SK-N-MC (cell line): Measurements from ENCODE around the gene CWC27.
A peak's percentile ranks its signal among the peaks of the same experiment; 100 is the strongest.
"Not testable (repeated sequence)": the region's sequence is repeated elsewhere in the genome, so short reads cannot be mapped to it uniquely, and the experiment has no call there.

Experiments
- DNase-seq: peaks from one replicate; pipeline ENCODE4 v3.0.0-alpha.2; 2011; ENCODE audit warnings: low read depth, low spot score
- H3K27ac ChIP-seq: fragments of 200-600 bp; sonication (generic); 2 replicates; pipeline ENCODE4 v1.5.1; 2016; ENCODE audit warnings: mixed run types
- H3K36me3 ChIP-seq: fragments of 200-600 bp; sonication (generic); 2 replicates; pipeline ENCODE4 v1.6.1; 2017; ENCODE audit warnings: antibody characterized with exemption, low read length, mixed read lengths; ENCODE audit not compliant: insufficient read depth
- H3K4me3 ChIP-seq: fragments of 200-600 bp; sonication (generic); 2 replicates; pipeline ENCODE4 v1.5.1; 2016
- H3K9ac ChIP-seq: fragments of 200-600 bp; sonication (generic); 2 replicates; pipeline ENCODE4 v1.8.0; 2017; ENCODE audit warnings: mixed run types, mixed read lengths; ENCODE audit not compliant: insufficient read length
- H3K9me3 ChIP-seq: fragments of 200-600 bp; sonication (generic); 2 replicates; pipeline ENCODE4 v1.6.1; 2017; ENCODE audit warnings: low read depth, mild to moderate bottlenecking, antibody characterized with exemption, low read length, moderate library complexity, mixed read lengths
- EZH2 ChIP-seq: fragments of 200-600 bp; sonication (generic); IDR thresholded peaks from one replicate; pipeline ENCODE4 v1.6.1; 2017; ENCODE audit warnings: antibody characterized with exemption
- FOXP2 ChIP-seq: optimal IDR thresholded peaks from 2 replicates; pipeline ENCODE3; 2011; ENCODE audit warnings: mild to moderate bottlenecking, moderate library complexity; ENCODE audit not compliant: insufficient read depth; ENCODE audit errors: extremely low read length, control extremely low read depth
- POLR2AphosphoS5 ChIP-seq: IDR thresholded peaks from 2 replicates; pipeline ENCODE4 v1.6.1; 2012; ENCODE audit warnings: mild to moderate bottlenecking, low read depth, low read length, borderline replicate concordance

Gene CWC27

GRCh38 chr5:64796301-64796700, 27.6 kb downstream of the CWC27 start:
- Histone ChIP-seq H3K9me3 (no peaks in the 10 kb centered on the region), H3K27ac (no peak overlapping the region), H3K4me3 (no peak overlapping the region), H3K36me3 (peaks cover 5% of the 10 kb centered on the region; the same call in 1 of the 2 replicates), H3K9ac (no peak overlapping the region)
- DNase-seq = no peak
- TF ChIP-seq EZH2 (no peak), FOXP2 (no peak), POLR2AphosphoS5 (no peak)

- Histone ChIP-seq H3K36me3 (peaks cover 6% of the 10 kb centered on the region; the same call in 1 of the 2 replicates), H3K9ac (no peak overlapping the region), H3K9me3 (no peaks in the 10 kb centered on the region), H3K4me3 (no peak overlapping the region), H3K27ac (no peak overlapping the region)
- DNase-seq = no peak
- TF ChIP-seq FOXP2 = no peak
- TF ChIP-seq EZH2 = no peak
- no peak for TF ChIP-seq POLR2AphosphoS5
Measured at GRCh38 chr5:64800926-64801325, 32.2 kb downstream of the CWC27 start.

- no peak for DNase-seq
- no peak for TF ChIP-seq FOXP2
- no peak for TF ChIP-seq EZH2
- TF ChIP-seq POLR2AphosphoS5 = no peak
- H3K4me3 ChIP-seq = no peak overlapping the region; the same call in 1 of the 2 replicates
- peak overlapping the region; percentile 71; the same call in 1 of the 2 replicates for H3K27ac ChIP-seq
- H3K36me3 ChIP-seq = peaks cover 19% of the 10 kb centered on the region
- H3K9me3 ChIP-seq = no peaks in the 10 kb centered on the region
- no peak overlapping the region for H3K9ac ChIP-seq
Measured at GRCh38 chr5:64806537-64806936, 37.8 kb downstream of the CWC27 start.

GRCh38 chr5:64807520-64807919, 38.8 kb downstream of the CWC27 start:
- no peak for DNase-seq
- peak overlapping the region; percentile 71 for H3K27ac ChIP-seq
- TF ChIP-seq FOXP2 (no peak), EZH2 (no peak)
- peaks cover 19% of the 10 kb centered on the region for H3K36me3 ChIP-seq
- H3K9me3 ChIP-seq = no peaks in the 10 kb centered on the region
- H3K4me3 ChIP-seq = no peak overlapping the region; the same call in 1 of the 2 replicates
- no peak overlapping the region for H3K9ac ChIP-seq

DNA sequence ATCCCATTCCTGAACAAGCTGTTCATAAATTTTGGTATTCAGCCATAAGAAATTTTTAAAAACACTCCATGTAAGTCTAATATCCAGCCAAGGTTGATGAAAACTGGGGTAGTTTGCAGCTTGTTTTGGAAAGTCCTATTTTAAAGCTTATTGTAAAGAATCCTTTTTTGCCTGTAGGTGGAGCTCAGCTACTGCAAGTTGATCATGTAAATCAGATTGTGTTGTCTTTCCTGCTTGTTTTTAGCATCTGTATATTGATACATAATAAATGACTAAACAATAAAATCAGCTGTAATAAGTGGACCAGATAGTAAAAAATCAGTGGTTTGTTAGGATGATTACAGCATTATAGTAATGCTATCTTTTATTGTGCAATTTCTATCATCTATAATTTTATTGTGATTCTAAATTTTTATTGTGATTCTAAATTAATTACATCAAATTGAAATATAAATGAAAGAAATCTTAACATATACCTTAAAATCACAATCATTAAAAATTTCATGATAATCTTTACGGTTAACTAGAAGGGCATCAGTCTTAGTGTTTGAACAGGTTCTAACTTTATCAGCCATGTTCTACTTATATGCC, 42.4 kb downstream of the CWC27 start:
- no peak overlapping the region for H3K27ac ChIP-seq
- peaks cover 13% of the 10 kb centered on the region for H3K36me3 ChIP-seq
- H3K9ac ChIP-seq = no peak overlapping the region
- H3K4me3 ChIP-seq = no peak overlapping the region
- TF ChIP-seq POLR2AphosphoS5 (no peak), FOXP2 (no peak), EZH2 (no peak)
- no peaks in the 10 kb centered on the region for H3K9me3 ChIP-seq
- DNase-seq = peak; percentile 32

GRCh38 chr5:64814073-64814472, 45.3 kb downstream of the CWC27 start:
- DNase-seq = no peak

DNA sequence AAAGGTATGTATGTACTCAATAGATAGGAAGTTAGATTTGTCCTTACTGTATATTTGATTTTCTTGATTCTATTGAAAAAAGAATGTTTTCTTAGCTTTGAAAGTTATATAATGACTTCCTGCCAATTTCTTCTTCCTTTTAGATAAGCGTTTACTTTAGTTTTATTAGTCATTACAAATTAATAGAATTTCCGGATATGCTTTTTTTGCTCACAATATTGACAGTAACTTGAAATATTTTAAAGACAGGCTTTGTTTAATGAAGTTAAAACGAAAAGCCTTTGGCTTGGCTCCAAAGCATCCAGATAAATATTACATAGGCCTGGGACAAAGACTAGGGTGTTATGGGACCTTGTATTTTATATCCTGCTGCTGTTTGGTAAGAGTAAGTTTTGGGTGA, 49.5 kb downstream of the CWC27 start:
- Histone ChIP-seq H3K9ac (no peak overlapping the region), H3K4me3 (no peak overlapping the region), H3K9me3 (no peaks in the 10 kb centered on the region), H3K36me3 (no peaks in the 10 kb centered on the region), H3K27ac (no peak overlapping the region; the same call in 1 of the 2 replicates)
- no peak for TF ChIP-seq POLR2AphosphoS5
- TF ChIP-seq FOXP2 = no peak
- no peak for TF ChIP-seq EZH2
- peak; percentile 30 for DNase-seq

More at GRCh38 chr5:64814073-64814472, 45.3 kb downstream of the CWC27 start:
- H3K4me3 ChIP-seq = no peak overlapping the region
- TF ChIP-seq POLR2AphosphoS5 (no peak), FOXP2 (no peak), EZH2 (no peak)
- peaks cover 7% of the 10 kb centered on the region; the same call in 1 of the 2 replicates for H3K36me3 ChIP-seq
- no peak overlapping the region for H3K9ac ChIP-seq
- no peaks in the 10 kb centered on the region for H3K9me3 ChIP-seq
- H3K27ac ChIP-seq = no peak overlapping the region

- DNase-seq, H3K36me3 ChIP-seq, H3K9ac ChIP-seq, H3K9me3 ChIP-seq, H3K27ac ChIP-seq, H3K4me3 ChIP-seq: not testable (repeated sequence)
Measured at GRCh38 chr5:64819345-64819744, 50.6 kb downstream of the CWC27 start.

DNA sequence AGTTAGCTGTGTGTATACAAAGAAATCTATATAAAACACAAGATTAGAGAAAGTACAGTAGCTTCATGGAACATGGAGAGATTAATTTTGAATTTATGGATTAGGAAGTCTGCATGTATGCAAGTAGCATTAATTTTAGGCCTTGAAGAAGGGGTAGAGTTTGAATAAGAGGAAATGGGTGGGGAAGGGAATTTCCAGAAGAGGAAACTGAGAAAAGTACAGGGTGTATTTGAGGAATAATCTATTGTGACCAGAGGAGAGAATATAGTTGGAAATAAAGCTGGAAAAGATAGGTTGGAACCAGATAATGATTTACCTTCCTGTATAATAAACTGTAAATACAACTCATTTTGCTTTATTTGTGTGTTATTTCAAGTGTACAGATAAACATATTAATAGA, 53.6 kb downstream of the CWC27 start:
- H3K4me3 ChIP-seq = no peak overlapping the region
- no peaks in the 10 kb centered on the region for H3K9me3 ChIP-seq
- H3K36me3 ChIP-seq = no peaks in the 10 kb centered on the region
- no peak overlapping the region for H3K27ac ChIP-seq
- no peak for DNase-seq
- no peak overlapping the region for H3K9ac ChIP-seq
- TF ChIP-seq EZH2 = no peak
- TF ChIP-seq FOXP2 = no peak
- no peak for TF ChIP-seq POLR2AphosphoS5
